Measurements from ENCODE around the gene KIAA2012.

Gene KIAA2012

GRCh38 chr2:202033317-202034248, 39.5 kb upstream of the KIAA2012 start, which contains the start of gene FZD7:
FZD7 (plus strand) TSS chr2:202033855; CDS start chr2:202034648, 793 bp downstream.
- DNase-seq (ENCODE audit: insufficient read length, low spot score), result peak; percentile 93
- TF ChIP-seq PAX5 (IDR thresholded peaks at IDR 0.05; ENCODE audit: insufficient read depth, low read length, severe bottlenecking), result no peak
- TF ChIP-seq POLR2AphosphoS5 (IDR thresholded peaks at IDR 0.05; ENCODE audit: low read depth, low read length), result no peak
- TF ChIP-seq TAF1 (IDR thresholded peaks at IDR 0.05; ENCODE audit: low read depth, low read length), result no peak
- no peak for TF ChIP-seq POU2F2 (IDR thresholded peaks at IDR 0.05; ENCODE audit: low read depth, low read length)
- no peak for TF ChIP-seq POLR2A (IDR thresholded peaks at IDR 0.05; ENCODE audit: low read depth, low read length)
- TF ChIP-seq SPI1 (IDR thresholded peaks at IDR 0.05; ENCODE audit: low read depth, low read length), result no peak
- peak; percentile 90 for FAIRE-seq

GRCh38 chr2:202034249-202035088, 38.6 kb upstream of the KIAA2012 start:
- DNase-seq (ENCODE audit: insufficient read length, low spot score) (peak; percentile 15), FAIRE-seq (peak; percentile 80)
- TF ChIP-seq POLR2A (IDR thresholded peaks at IDR 0.05; ENCODE audit: low read depth, low read length) (no peak), POU2F2 (IDR thresholded peaks at IDR 0.05; ENCODE audit: low read depth, low read length) (no peak), SPI1 (IDR thresholded peaks at IDR 0.05; ENCODE audit: low read depth, low read length) (no peak), PAX5 (IDR thresholded peaks at IDR 0.05; ENCODE audit: insufficient read depth, low read length, severe bottlenecking) (no peak), TAF1 (IDR thresholded peaks at IDR 0.05; ENCODE audit: low read depth, low read length) (no peak), POLR2AphosphoS5 (IDR thresholded peaks at IDR 0.05; ENCODE audit: low read depth, low read length) (no peak)

GRCh38 chr2:202035089-202035940, 37.7 kb upstream of the KIAA2012 start:
- no peak for DNase-seq (ENCODE audit: insufficient read length, low spot score)
- no peak for FAIRE-seq
- no peak for TF ChIP-seq POLR2A (IDR thresholded peaks at IDR 0.05; ENCODE audit: low read depth, low read length)
- no peak for TF ChIP-seq PAX5 (IDR thresholded peaks at IDR 0.05; ENCODE audit: insufficient read depth, low read length, severe bottlenecking)
- no peak for TF ChIP-seq SPI1 (IDR thresholded peaks at IDR 0.05; ENCODE audit: low read depth, low read length)
- TF ChIP-seq POLR2AphosphoS5 (IDR thresholded peaks at IDR 0.05; ENCODE audit: low read depth, low read length), result no peak
- no peak for TF ChIP-seq POU2F2 (IDR thresholded peaks at IDR 0.05; ENCODE audit: low read depth, low read length)
- TF ChIP-seq TAF1 (IDR thresholded peaks at IDR 0.05; ENCODE audit: low read depth, low read length), result no peak

- DNase-seq (ENCODE audit: insufficient read length, low spot score) (no peak), FAIRE-seq (no peak)
- TF ChIP-seq TAF1 (IDR thresholded peaks at IDR 0.05; ENCODE audit: low read depth, low read length) (no peak), PAX5 (IDR thresholded peaks at IDR 0.05; ENCODE audit: insufficient read depth, low read length, severe bottlenecking) (no peak), POU2F2 (IDR thresholded peaks at IDR 0.05; ENCODE audit: low read depth, low read length) (no peak)
These were observed 37.1 kb upstream of the KIAA2012 start for GRCh38 chr2:202035941-202036372.

- DNase-seq (ENCODE audit: insufficient read length, low spot score), result no peak
- FAIRE-seq, result no peak
- TF ChIP-seq POLR2AphosphoS5 (IDR thresholded peaks at IDR 0.05; ENCODE audit: low read depth, low read length), result no peak
- TF ChIP-seq POU2F2 (IDR thresholded peaks at IDR 0.05; ENCODE audit: low read depth, low read length), result no peak
- TF ChIP-seq PAX5 (IDR thresholded peaks at IDR 0.05; ENCODE audit: insufficient read depth, low read length, severe bottlenecking), result no peak
- no peak for TF ChIP-seq POLR2A (IDR thresholded peaks at IDR 0.05; ENCODE audit: low read depth, low read length)
- no peak for TF ChIP-seq SPI1 (IDR thresholded peaks at IDR 0.05; ENCODE audit: low read depth, low read length)
- no peak for TF ChIP-seq TAF1 (IDR thresholded peaks at IDR 0.05; ENCODE audit: low read depth, low read length)
These were observed 36.4 kb upstream of the KIAA2012 start for GRCh38 chr2:202036601-202037037.

- TF ChIP-seq PAX5 (IDR thresholded peaks at IDR 0.05; ENCODE audit: insufficient read depth, low read length, severe bottlenecking) (no peak), POLR2AphosphoS5 (IDR thresholded peaks at IDR 0.05; ENCODE audit: low read depth, low read length) (no peak), SPI1 (IDR thresholded peaks at IDR 0.05; ENCODE audit: low read depth, low read length) (no peak)
- no peak for FAIRE-seq
- no peak for DNase-seq (ENCODE audit: insufficient read length, low spot score)
These were observed 36.0 kb upstream of the KIAA2012 start for GRCh38 chr2:202037086-202037485.

- DNase-seq (ENCODE audit: insufficient read length, low spot score) (no peak), FAIRE-seq (no peak)
- no peak for TF ChIP-seq POLR2A (IDR thresholded peaks at IDR 0.05; ENCODE audit: low read depth, low read length)
- no peak for TF ChIP-seq POLR2AphosphoS5 (IDR thresholded peaks at IDR 0.05; ENCODE audit: low read depth, low read length)
- no peak for TF ChIP-seq TAF1 (IDR thresholded peaks at IDR 0.05; ENCODE audit: low read depth, low read length)
These were observed 34.4 kb upstream of the KIAA2012 start for GRCh38 chr2:202038471-202039277.

All from GM12891 (cell line).